Umbilical cord (tissue), 2 donors: Measurements from ENCODE around the gene MAPK8. TPM values are rescaled to one million over a fixed set of nuclear protein-coding genes. Genes with fewer than 3 reads are reported as not detected.
"Not testable (repeated sequence)": the region's sequence is repeated elsewhere in the genome, so short reads cannot be mapped to it uniquely, and the experiment has no call there.

Source experiments
- DNase-seq: peaks from one replicate; pipeline ENCODE4 v3.0.0-alpha.2; 2015; ENCODE audit warnings: low spot score
- total RNA-seq: library from RNA; depleted of rRNA; stranded (reverse); fragments of >200 nt; gene quantifications from one replicate; pipeline ENCODE4 v1.2.3, GENCODE V29; 2014; ENCODE audit warnings: low replicate concordance; ENCODE audit not compliant: insufficient read depth

Gene MAPK8
- total RNA-seq, result 56.1 TPM

DNA sequence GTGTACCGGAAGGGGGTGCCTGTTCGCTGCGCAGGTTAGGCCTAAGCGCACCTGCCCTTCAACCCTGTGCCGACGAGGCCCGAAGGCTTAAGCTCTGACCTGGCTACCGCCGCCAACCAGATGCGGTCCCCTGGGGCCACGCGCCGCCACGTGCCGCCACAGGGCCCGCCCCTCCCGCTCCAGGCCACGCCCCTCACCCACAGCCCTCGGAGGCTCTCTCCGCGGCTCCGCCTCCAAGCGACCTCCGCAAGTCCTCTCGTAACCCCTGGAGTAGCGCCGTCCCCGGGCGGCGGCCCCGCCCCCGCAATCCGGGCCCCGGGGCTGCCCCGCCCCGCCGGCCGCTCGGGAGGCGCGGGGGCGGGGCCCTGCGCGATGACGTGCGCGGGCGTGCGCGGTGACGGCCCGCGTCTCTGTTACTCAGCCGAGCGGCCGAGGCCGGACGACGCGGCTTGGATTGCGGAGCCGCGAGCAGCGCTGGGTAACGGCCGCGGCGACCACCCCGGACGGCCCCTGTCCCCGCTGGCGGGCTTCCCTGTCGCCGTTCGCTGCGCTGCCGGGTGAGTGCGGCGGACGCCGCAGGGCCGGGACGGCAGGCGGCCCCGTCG, at the start of gene MAPK8:
TSS of gene MAPK8 (plus strand) at position 413 of the 605 bp plus-strand sequence. CDS start 94,984 bp downstream, outside the sequence.
- DNase-seq, result peak; percentile 90

- DNase-seq, result no peak
Observed at GRCh38 chr10:48257407-48257961, 49.0 kb upstream of the MAPK8 start.

DNA sequence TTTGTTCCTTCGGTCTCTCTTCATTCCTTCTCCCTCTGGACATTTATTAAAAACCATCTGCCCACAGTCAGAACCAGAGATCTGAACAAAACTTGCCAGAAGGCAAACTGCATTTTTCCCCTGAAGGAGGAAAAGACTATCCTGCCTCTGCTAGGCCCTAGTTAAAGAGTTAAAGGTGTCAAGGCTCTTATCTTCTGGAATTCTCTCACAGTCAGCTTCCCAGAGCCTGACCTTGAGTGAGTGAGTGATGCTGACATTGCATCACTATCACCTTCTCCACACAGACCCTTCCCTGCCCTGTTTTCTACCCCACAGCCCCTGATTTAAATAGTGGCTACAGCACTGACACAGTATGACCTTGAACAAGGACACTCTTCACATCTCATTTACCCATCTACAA, 48.4 kb upstream of the MAPK8 start:
- DNase-seq, result no peak

GRCh38 chr10:48266528-48266927, 39.9 kb upstream of the MAPK8 start:
- DNase-seq, result no peak

- peak; percentile 14 for DNase-seq
Observed at GRCh38 chr10:48271047-48271730, 35.3 kb upstream of the MAPK8 start.

DNA sequence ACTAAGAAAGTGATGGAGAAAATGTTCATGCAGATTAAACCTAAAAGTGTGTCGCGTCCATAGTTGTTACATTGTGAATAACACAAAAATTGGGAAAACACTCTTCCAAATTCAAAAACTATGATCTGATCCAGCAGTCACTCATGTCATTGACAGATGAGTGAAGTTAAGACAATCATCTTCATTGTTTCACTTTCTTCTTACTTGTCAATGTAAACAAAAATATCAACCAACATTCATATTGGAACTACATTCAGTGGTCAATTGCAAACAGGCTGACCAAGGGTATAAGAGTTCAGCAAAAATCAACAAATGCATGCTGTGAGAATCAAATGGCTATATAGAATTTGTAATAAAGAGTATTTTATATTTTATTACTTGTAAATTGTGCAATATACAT, 33.8 kb upstream of the MAPK8 start:
- DNase-seq, result no peak

- no peak for DNase-seq
Observed at GRCh38 chr10:48273741-48274140, 32.7 kb upstream of the MAPK8 start.

DNA sequence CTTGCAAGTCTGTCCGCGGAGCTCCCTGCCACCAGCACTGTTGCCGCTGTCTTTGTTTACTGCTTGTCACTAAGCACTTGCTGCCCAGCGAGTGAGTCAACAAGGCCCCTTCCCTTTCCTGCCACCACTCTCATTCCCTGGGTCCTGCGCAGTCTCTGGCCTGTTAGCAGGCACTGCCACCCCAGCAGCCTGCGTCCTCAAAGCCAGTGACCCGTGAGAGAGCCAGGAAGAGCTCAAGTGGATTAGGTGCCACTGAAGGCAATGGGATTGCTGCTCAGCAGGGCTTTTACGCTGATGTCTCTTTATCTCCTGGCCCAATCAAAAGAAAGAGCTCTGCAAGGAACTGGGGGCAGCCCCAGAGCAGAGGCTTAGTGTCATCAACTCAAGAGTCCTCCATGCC, 31.8 kb upstream of the MAPK8 start, which contains the start of gene FRMPD2:
TSS of gene FRMPD2 (minus strand) at position 61 of the 400 bp plus-strand sequence. CDS start 129 bp downstream, outside the sequence.
- no peak for DNase-seq

GRCh38 chr10:48277093-48277492, 29.4 kb upstream of the MAPK8 start:
- DNase-seq, result no peak

DNA sequence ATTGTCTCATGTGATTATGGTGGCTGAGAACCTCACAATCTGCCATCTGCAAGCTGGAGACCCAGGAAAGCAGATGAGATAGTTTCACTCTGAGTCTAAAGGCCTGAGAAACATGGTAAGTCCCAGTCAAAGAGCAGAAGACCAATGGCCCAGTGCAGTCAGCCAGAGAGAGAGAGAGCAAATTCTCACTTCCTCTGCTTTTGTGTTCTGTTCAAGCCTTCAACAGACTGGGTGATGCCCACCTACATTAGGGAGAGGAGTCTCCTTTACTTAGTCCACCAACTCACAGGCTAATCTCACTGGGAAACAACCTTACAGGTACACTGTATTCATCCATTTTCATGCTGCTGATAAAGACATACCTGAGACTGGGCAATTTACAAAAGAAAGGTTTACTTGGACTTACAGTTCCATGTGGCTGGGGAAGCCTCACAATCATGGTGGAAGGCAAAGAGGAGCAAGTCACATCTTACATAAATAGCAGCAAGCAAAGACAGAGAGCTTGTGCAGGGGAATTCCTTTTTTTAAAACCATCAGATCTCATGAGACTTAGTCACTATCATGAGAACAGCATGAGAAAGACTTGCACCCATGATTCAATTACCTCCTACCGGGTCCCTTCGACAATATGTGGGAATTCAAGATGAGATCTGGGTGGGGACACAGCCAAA, 27.3 kb upstream of the MAPK8 start:
- DNase-seq, result no peak

- DNase-seq, result not testable (repeated sequence)
Observed at GRCh38 chr10:48281697-48282096, 24.8 kb upstream of the MAPK8 start.

- DNase-seq, result no peak
Observed at GRCh38 chr10:48282829-48283228, 23.6 kb upstream of the MAPK8 start.

- no peak for DNase-seq
Observed at GRCh38 chr10:48284002-48284546, 22.4 kb upstream of the MAPK8 start.

- no peak for DNase-seq
Observed at GRCh38 chr10:48284811-48285210, 21.7 kb upstream of the MAPK8 start.

DNA sequence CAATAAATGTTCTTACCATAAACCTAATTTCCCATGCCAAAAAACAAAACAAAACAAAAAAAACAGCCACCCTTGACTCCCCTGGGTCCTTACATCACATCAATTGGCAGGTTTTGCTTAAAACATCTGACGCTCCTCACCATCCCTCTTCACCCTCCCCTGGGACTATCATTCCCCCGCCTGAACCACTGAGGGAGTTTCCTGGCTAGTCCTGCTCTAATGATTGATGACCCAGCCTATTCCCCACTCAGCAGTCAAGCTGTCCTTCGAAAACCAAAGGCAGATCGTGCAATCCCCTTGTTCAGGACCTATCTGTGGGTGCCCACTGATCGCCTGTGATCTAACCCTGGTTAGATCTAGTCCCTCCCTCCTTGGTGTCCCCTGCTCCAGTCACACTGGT, 20.8 kb upstream of the MAPK8 start:
- DNase-seq, result no peak

GRCh38 chr10:48286356-48286755, 20.1 kb upstream of the MAPK8 start:
- no peak for DNase-seq

- DNase-seq, result peak; percentile 9
Observed at GRCh38 chr10:48287417-48288391, 18.8 kb upstream of the MAPK8 start.

GRCh38 chr10:48288661-48289060, 17.8 kb upstream of the MAPK8 start:
- DNase-seq, result no peak

DNA sequence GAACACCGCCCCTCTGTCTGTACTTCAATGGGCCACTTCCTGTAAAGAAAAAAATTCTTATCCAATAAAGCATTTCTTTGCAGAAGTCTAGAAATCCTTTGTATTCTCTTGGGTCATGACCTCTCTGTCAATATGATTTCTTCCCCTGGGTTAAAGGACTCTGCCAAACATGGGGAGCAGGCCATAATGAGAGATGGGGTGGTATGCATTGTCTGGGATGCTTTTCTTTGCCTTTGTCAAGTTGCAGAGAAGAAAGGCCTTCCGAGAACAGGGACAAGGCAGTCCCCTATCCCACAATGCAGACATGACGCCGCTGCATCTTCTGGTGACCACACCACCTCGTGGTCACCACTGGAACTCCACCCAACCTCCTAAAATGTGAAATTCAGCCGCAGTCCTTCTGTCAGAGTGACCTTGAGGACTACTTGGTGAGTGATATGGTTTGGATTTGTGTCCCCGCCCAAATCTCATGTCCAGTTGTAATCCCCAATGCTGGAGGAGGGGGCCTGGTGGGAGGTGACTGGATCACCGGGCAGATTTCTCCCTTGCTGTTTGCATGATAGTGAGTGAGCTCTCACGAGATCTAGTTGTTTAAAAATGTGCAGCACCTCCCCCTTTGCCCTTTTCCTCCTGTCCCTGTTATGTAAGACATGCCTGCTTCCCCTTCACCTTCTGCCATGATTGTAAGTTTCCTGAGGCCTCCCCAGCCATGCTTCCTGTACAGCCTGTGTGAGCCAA, 16.8 kb upstream of the MAPK8 start:
- peak; percentile 50 for DNase-seq

DNA sequence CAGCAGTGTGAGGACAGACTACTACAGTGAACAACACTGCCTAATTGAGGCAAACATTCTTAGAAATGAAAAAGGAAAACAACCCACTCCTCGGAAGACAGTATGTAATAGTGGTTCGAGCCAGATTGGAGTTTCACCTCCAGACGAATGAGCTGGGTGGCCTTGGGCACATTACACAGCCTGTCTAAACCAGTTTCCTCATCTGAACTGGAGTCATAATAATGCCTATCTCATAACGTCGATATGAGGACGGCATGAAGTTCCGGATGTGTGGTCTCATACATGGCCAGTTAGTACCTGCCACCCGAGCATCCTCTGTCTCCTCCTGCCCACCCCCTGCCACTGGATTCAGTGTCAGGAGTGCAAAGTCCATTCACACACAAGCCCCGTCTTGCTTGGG, 16.2 kb upstream of the MAPK8 start:
- no peak for DNase-seq
